ENCODE data around the gene VN1R2.

DNA sequence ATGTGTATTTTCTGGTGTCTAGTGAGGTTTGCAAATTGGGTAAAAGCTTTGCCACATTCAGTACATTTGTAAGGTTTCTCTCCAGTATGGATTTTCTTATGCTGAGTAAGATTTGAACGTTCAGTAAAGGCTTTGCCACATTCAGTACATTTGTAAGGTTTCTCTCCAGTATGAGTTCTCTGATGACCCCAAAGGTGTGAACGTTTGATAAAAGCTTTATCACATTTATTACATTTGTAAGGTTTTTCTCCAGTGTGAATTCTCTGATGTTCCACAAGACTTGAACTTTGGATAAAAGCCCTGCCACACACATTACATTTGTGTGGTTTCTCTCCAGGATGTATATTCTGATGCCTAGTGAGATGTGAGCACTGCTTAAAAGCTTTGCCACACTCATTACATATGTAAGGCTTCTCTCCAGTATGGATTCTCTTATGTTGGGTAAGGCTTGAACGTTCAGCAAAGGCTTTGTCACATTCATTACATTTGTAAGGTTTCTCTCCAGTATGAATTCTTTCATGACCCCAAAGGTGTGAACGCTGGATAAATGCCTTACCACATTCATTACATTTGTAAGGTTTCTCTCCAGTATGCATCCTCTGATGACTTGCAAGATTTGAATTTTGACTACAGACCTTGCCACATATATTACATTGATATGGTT, 20.8 kb upstream of the VN1R2 start:
- no peak for TF ChIP-seq POLR2A (IDR thresholded peaks at IDR 0.05)
- TF ChIP-seq, protein P1, sequence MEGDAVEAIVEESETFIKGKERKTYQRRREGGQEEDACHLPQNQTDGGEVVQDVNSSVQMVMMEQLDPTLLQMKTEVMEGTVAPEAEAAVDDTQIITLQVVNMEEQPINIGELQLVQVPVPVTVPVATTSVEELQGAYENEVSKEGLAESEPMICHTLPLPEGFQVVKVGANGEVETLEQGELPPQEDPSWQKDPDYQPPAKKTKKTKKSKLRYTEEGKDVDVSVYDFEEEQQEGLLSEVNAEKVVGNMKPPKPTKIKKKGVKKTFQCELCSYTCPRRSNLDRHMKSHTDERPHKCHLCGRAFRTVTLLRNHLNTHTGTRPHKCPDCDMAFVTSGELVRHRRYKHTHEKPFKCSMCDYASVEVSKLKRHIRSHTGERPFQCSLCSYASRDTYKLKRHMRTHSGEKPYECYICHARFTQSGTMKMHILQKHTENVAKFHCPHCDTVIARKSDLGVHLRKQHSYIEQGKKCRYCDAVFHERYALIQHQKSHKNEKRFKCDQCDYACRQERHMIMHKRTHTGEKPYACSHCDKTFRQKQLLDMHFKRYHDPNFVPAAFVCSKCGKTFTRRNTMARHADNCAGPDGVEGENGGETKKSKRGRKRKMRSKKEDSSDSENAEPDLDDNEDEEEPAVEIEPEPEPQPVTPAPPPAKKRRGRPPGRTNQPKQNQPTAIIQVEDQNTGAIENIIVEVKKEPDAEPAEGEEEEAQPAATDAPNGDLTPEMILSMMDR (IDR thresholded peaks at IDR 0.05) = no peak

All from adrenal gland (tissue), 5 donors.